GM12878 (cell line): Measurements from ENCODE around the gene RABL3. TPM values are rescaled to one million over a fixed set of nuclear protein-coding genes. Genes with fewer than 3 reads are reported as not detected.

Source experiments
- ATAC-seq: fragments of 200-7000 bp; cut with Tn5 transposase; 3 replicates; pipeline ENCODE4 v1.9.1; 2020; ENCODE audit warnings: mild to moderate bottlenecking, moderate library complexity
- BruUV-seq: library from RNA; stranded (reverse); fragments of 400-500 nt; replicated peaks from 2 replicates; lab custom pipeline; 2021; lab: Mats Ljungman, UMichigan
- CTCF ChIA-PET: fragments of 300-600 bp; sonication (Branson Sonifier 250); formaldehyde crosslinking; extraction: SDS; loops from one replicate; lab custom pipeline; 2021; ENCODE audit warnings: inconsistent platforms; lab: Yijun Ruan, JAX
- POLR2A ChIA-PET: fragments of 350-600 bp; formaldehyde crosslinking; extraction: SDS; loops from one replicate; lab custom pipeline; 2021; ENCODE audit warnings: inconsistent platforms; lab: Charles Lee
- RAD21 ChIA-PET: fragments of 300-600 bp; sonication (Branson Sonifier 250); formaldehyde crosslinking; loops from one replicate; lab custom pipeline; 2023; ENCODE audit warnings: antibody characterized with exemption; ENCODE audit not compliant: unreplicated experiment; lab: Charles Lee
- SMC1A ChIA-PET: fragments of 300-600 bp; sonication (Branson Sonifier 250); formaldehyde crosslinking; loops from one replicate; lab custom pipeline; 2023; ENCODE audit not compliant: unreplicated experiment, uncharacterized antibody; lab: Charles Lee
- DNase-seq: peaks from one replicate; pipeline ENCODE4 v3.0.0-alpha.2; 2011; ENCODE audit warnings: low read depth, low spot score
- FAIRE-seq: peaks from 3 replicates; lab custom pipeline; 2011; peaks lifted over from hg19 to GRCh38; lab: Jason Lieb, UNC
- H2AFZ ChIP-seq: 2 replicates; pipeline ENCODE4 v1.6.0; 2011; ENCODE audit warnings: low read depth, low read length, control low read depth; ENCODE audit not compliant: control insufficient read depth
- H3K27ac ChIP-seq: 2 replicates; pipeline ENCODE4 v1.5.1; 2011; ENCODE audit warnings: control low read depth; ENCODE audit not compliant: control insufficient read depth, insufficient read depth
- H3K27me3 ChIP-seq, 2 experiments: replicated peaks in 1 of 2; 2 replicates each; pipeline versions ENCODE4 v1.6.0 to v1.6.1; 2011; ENCODE audit warnings: low read length in 1 of 2; ENCODE audit not compliant: control insufficient read depth in 2 of 2, insufficient read depth in 2 of 2
- H3K36me3 ChIP-seq, 2 experiments: 2 replicates each; pipeline ENCODE4 v1.5.1; 2011; ENCODE audit warnings: low read length in 1 of 2; ENCODE audit not compliant: control insufficient read depth in 2 of 2, insufficient read depth in 2 of 2
- H3K4me1 ChIP-seq: 2 replicates; pipeline ENCODE4 v1.6.1; 2011; ENCODE audit warnings: mild to moderate bottlenecking, low read length, moderate library complexity, mixed read lengths; ENCODE audit not compliant: control insufficient read depth, insufficient read depth
- H3K4me2 ChIP-seq: 2 replicates; pipeline ENCODE4 v1.6.0; 2011; ENCODE audit warnings: control low read depth; ENCODE audit not compliant: control insufficient read depth, insufficient read depth
- H3K4me3 ChIP-seq: fragments of 200-600 bp; sonication (generic); 2 replicates; pipeline ENCODE4 v1.5.1; 2016
- H3K79me2 ChIP-seq: 2 replicates; pipeline ENCODE4 v1.6.0; 2011; ENCODE audit warnings: low read length; ENCODE audit not compliant: control insufficient read depth, insufficient read depth
- H3K9ac ChIP-seq: 2 replicates; pipeline ENCODE4 v1.8.0; 2011; ENCODE audit warnings: low read length, control low read depth, mixed read lengths; ENCODE audit not compliant: control insufficient read depth, insufficient read depth
- H3K9me3 ChIP-seq: replicated peaks from 3 replicates; pipeline ENCODE4 v1.5.1; 2011; ENCODE audit warnings: mild to moderate bottlenecking, low read length; ENCODE audit not compliant: control insufficient read depth, insufficient read depth
- H4K20me1 ChIP-seq: 2 replicates; pipeline ENCODE4 v1.6.0; 2011; ENCODE audit not compliant: control insufficient read depth, insufficient read depth
- BHLHE40 ChIP-seq, 2 experiments: fragments of 450-650 bp in 1 of 2; IDR thresholded peaks; 2 replicates each; pipeline ENCODE4 v1.6.1; 2011 to 2017; ENCODE audit warnings: low read depth in 2 of 2, borderline replicate concordance in 1 of 2, improper control_type of control experiment in 1 of 2, low read length in 1 of 2, mild to moderate bottlenecking in 1 of 2
- CBFB ChIP-seq: IDR thresholded peaks from 2 replicates; pipeline ENCODE4 v1.6.1; 2016; ENCODE audit warnings: antibody characterized with exemption, low read depth
- CEBPB ChIP-seq, 2 experiments: fragments of 150-350 bp in 1 of 2; IDR thresholded peaks; 2 replicates each; pipeline ENCODE4 v1.6.1; 2012 to 2014; ENCODE audit warnings: low read depth in 2 of 2, low read length in 2 of 2, borderline replicate concordance in 1 of 2, inconsistent platforms in 1 of 2
- E2F4 ChIP-seq: IDR thresholded peaks from 2 replicates; pipeline ENCODE4 v1.6.1; 2012; ENCODE audit warnings: low read depth, low read length, improper control_type of control experiment
- ESRRA ChIP-seq: IDR thresholded peaks from 2 replicates; pipeline ENCODE4 v1.6.1; 2012; ENCODE audit warnings: mild to moderate bottlenecking, low read length, improper control_type of control experiment
- FOXM1 ChIP-seq: IDR thresholded peaks from 2 replicates; pipeline ENCODE4 v1.6.1; 2012; ENCODE audit warnings: low read depth, mild to moderate bottlenecking, inconsistent platforms, low read length, moderate library complexity
- IRF4 ChIP-seq: IDR thresholded peaks from 2 replicates; pipeline ENCODE4 v1.6.1; 2011; ENCODE audit warnings: low read depth, low read length
- JUNB ChIP-seq: IDR thresholded peaks from 2 replicates; pipeline ENCODE4 v1.6.1; 2016; ENCODE audit warnings: antibody characterized with exemption, mild to moderate bottlenecking
- KAT2A ChIP-seq: conservative IDR thresholded peaks from 2 replicates; pipeline ENCODE4 v1.6.1; 2011; ENCODE audit warnings: low read depth, low read length; ENCODE audit not compliant: control insufficient read depth
- NBN ChIP-seq: fragments of 450-650 bp; IDR thresholded peaks from 2 replicates; pipeline ENCODE4 v1.6.1; 2016
- NFIC ChIP-seq: IDR thresholded peaks from 2 replicates; pipeline ENCODE4 v1.6.1; 2012; ENCODE audit warnings: low read depth, mild to moderate bottlenecking, inconsistent platforms, low read length, moderate library complexity
- RAD21 ChIP-seq: IDR thresholded peaks from 2 replicates; pipeline ENCODE4 v1.6.1; 2011; ENCODE audit warnings: mild to moderate bottlenecking, low read depth, low read length, moderate library complexity; ENCODE audit not compliant: insufficient read depth
- ZNF622 ChIP-seq: fragments of 450-650 bp; IDR thresholded peaks from 2 replicates; pipeline ENCODE4 v1.6.1; 2017; ENCODE audit warnings: mild to moderate bottlenecking, inconsistent platforms
- ZZZ3 ChIP-seq: IDR thresholded peaks from 2 replicates; pipeline ENCODE4 v1.6.1; 2011; ENCODE audit warnings: low read depth; ENCODE audit not compliant: control insufficient read depth, insufficient read length
- WGBS: methylation state at CpG from one replicate; pipeline ENCODE4 v1.1.6; 2016; ENCODE audit warnings: low lambda C conversion rate; ENCODE audit not compliant: insufficient replicate concordance, insufficient coverage; ENCODE audit errors: missing lambda C conversion rate; 5-methylcytosine and 5-hydroxymethylcytosine counted together
- in situ Hi-C: fragments of 300-500 bp; cut with MboI; formaldehyde crosslinking; loops from 9 replicates; pipeline ENCODE4 v1.14.3; 2018; ENCODE audit warnings: mixed read lengths
- intact Hi-C: fragments of 100-400 bp; cut with micrococcal nuclease; formaldehyde crosslinking; loops from one replicate; pipeline ENCODE4 v1.14.2; 2022; ENCODE audit not compliant: unreplicated experiment
- polyA plus RNA-seq, 11 experiments: library from polyadenylated mRNA; depleted of rRNA in 4 of 11; unstranded in 6 of 11; stranded (reverse) in 5 of 11; fragments of >200 nt; fragmentation: Nextera tagmentation in 4 of 11; fragmentation: Illumina TruSeq in 1 of 11; extraction: Ambion mirVana in 4 of 11; extraction: Trizol in 1 of 11; gene quantifications; 1 replicate in 1 of 11; 2 replicates in 10 of 11; pipeline versions ENCODE4 v1.2.1 to v1.2.3, GENCODE V29; 2011 to 2016; ENCODE audit warnings: inconsistent platforms in 2 of 11, missing spikeins in 2 of 11, low read depth in 1 of 11
- total RNA-seq, 4 experiments: library from RNA; depleted of rRNA in 3 of 4; stranded (reverse); fragments of >200 nt in 3 of 4; fragmentation: Illumina TruSeq in 1 of 4; extraction: Trizol in 1 of 4; gene quantifications; 2 replicates each; pipeline versions ENCODE4 v1.2.1 to v1.2.3, GENCODE V29; 2013 to 2021
- TF ChIP-seq, protein P1 (sequence below): fragments of 450-650 bp; IDR thresholded peaks from 2 replicates; pipeline ENCODE4 v1.6.1; 2017; ENCODE audit warnings: mild to moderate bottlenecking, low read depth, inconsistent platforms; ENCODE audit not compliant: poor library complexity, severe bottlenecking
- TF ChIP-seq, protein P2 (sequence below): IDR thresholded peaks from 2 replicates; pipeline ENCODE4 v1.6.1; 2012; ENCODE audit warnings: low read length, inconsistent platforms
- TF ChIP-seq, protein P3 (sequence below): fragments of 450-650 bp; IDR thresholded peaks from 2 replicates; pipeline ENCODE4 v1.6.1; 2017; ENCODE audit warnings: low read depth, mild to moderate bottlenecking, moderate library complexity

RABL3 gene
- total and polyA plus RNA-seq, 10 of the 15 experiments (the other 5 are each of a cell fraction or from before 2014, with no cell fraction given): 10.5 to 38.0 (median 25.2) TPM

DNA sequence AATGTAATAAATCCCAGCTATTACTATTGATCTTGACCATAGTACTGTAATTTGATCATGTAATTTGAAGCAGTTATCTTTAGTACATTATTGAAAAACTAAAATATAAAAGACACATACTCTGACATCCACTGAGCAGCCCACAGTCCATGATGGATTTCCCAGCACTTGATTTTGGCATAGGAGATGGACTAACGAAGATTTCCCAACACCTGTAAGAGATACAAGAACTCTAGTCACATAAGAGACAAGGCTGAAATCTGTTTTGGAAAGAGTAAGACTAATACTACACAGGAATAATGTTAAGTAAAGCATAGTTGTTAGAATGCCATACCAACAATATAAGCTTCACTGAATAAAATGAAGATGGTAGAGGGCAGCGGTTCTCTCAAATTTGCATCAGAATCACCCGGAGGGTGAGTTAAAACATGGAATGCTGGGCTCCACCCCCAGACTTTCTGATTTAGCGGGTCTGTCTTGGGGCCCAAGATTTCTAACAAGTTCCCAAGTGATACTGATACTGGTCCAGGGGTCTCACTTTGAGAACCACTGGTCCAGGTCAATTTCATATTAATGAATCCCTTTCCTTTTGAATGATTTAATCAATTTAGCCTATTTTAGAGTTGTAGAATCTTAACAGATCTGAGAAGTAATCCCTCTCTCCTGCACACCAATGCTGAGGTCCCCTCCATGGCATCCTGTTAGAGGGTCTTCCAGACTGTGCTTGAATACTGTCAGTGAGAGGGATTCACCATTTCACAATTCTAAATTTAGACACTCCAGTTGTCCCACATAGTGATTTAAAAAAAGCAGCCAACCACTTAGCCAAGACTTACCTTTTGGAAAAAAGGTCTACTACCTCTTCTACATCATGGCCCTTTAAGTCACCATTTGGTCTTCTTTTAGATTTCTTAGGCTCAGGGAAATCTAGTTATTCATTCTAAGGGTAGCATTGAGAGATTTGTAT, 11.5 kb downstream of the RABL3 start:
- DNase-seq: no peak
- no TSS peak for BruUV-seq
- H2AFZ ChIP-seq: no peak overlapping the region
- in situ Hi-C loops: no loop called here
- no peaks in the 10 kb centered on the region for H3K27me3 ChIP-seq
- H3K79me2 ChIP-seq: no peaks in the 10 kb centered on the region
- ATAC-seq: no peak
- ChIA-PET RAD21 (interaction anchor here (1.0 to 1.5 kb wide), 2 partner anchors 11 to 59 kb away, joined by 3 read pairs; no protein-coding TSS in a partner anchor), SMC1A (interaction anchor here (1.3 to 3.7 kb wide), 5 partner anchors 10 to 64 kb away, joined by 4 to 22 read pairs (median 5); no protein-coding TSS in a partner anchor), CTCF (interaction anchor here (0.8 to 1.2 kb wide), 4 partner anchors 8 to 170 kb away, joined by 3 read pairs; no protein-coding TSS in a partner anchor), POLR2A (no interaction called here)
- H3K4me3 ChIP-seq: no peak overlapping the region
- H3K36me3 ChIP-seq: peaks cover 0 to 4% of the 10 kb centered on the region in 2 experiments; a peak in 1 of 4 replicates
- H3K27ac ChIP-seq: no peak overlapping the region
- H3K9ac ChIP-seq: no peak overlapping the region
- intact Hi-C loops: no loop called here
- no peaks in the 10 kb centered on the region; the same call in 2 of the 3 replicates for H3K9me3 ChIP-seq
- H4K20me1 ChIP-seq: no peaks in the 10 kb centered on the region
- H3K4me1 ChIP-seq: no peaks in the 10 kb centered on the region
- H3K4me2 ChIP-seq: no peak overlapping the region
- TF ChIP-seq CBFB (no peak), NFIC (no peak), NBN (no peak), ZZZ3 (no peak), CEBPB (IDR thresholded peaks at IDR 0.05; ENCODE audit: borderline replicate concordance in 1 of 2, low read depth in 2 of 2, low read length in 2 of 2) (no peak), ZNF622 (no peak), E2F4 (no peak), IRF4 (no peak), JUNB (no peak), KAT2A (no peak), ESRRA (no peak), BHLHE40 (IDR thresholded peaks at IDR 0.05; ENCODE audit: borderline replicate concordance in 1 of 2, low read depth in 2 of 2, low read length in 1 of 2) (no peak), RAD21 (no peak), FOXM1 (no peak)
- TF ChIP-seq, protein P1, sequence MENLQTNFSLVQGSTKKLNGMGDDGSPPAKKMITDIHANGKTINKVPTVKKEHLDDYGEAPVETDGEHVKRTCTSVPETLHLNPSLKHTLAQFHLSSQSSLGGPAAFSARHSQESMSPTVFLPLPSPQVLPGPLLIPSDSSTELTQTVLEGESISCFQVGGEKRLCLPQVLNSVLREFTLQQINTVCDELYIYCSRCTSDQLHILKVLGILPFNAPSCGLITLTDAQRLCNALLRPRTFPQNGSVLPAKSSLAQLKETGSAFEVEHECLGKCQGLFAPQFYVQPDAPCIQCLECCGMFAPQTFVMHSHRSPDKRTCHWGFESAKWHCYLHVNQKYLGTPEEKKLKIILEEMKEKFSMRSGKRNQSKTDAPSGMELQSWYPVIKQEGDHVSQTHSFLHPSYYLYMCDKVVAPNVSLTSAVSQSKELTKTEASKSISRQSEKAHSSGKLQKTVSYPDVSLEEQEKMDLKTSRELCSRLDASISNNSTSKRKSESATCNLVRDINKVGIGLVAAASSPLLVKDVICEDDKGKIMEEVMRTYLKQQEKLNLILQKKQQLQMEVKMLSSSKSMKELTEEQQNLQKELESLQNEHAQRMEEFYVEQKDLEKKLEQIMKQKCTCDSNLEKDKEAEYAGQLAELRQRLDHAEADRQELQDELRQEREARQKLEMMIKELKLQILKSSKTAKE: no peak
- TF ChIP-seq, protein P2, sequence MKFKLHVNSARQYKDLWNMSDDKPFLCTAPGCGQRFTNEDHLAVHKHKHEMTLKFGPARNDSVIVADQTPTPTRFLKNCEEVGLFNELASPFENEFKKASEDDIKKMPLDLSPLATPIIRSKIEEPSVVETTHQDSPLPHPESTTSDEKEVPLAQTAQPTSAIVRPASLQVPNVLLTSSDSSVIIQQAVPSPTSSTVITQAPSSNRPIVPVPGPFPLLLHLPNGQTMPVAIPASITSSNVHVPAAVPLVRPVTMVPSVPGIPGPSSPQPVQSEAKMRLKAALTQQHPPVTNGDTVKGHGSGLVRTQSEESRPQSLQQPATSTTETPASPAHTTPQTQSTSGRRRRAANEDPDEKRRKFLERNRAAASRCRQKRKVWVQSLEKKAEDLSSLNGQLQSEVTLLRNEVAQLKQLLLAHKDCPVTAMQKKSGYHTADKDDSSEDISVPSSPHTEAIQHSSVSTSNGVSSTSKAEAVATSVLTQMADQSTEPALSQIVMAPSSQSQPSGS: no peak
- TF ChIP-seq, protein P3, sequence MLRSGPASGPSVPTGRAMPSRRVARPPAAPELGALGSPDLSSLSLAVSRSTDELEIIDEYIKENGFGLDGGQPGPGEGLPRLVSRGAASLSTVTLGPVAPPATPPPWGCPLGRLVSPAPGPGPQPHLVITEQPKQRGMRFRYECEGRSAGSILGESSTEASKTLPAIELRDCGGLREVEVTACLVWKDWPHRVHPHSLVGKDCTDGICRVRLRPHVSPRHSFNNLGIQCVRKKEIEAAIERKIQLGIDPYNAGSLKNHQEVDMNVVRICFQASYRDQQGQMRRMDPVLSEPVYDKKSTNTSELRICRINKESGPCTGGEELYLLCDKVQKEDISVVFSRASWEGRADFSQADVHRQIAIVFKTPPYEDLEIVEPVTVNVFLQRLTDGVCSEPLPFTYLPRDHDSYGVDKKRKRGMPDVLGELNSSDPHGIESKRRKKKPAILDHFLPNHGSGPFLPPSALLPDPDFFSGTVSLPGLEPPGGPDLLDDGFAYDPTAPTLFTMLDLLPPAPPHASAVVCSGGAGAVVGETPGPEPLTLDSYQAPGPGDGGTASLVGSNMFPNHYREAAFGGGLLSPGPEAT: no peak
- WGBS: over 99% methylated on average over 4 of the region's 4 CpGs
- FAIRE-seq: no peak
